Left ventricle myocardium inferior (tissue), 1 donor: ENCODE measurements around the gene NTF3. TPM values are rescaled to one million over a fixed set of nuclear protein-coding genes. Genes with fewer than 3 reads are reported as not detected.

Experiments
- DNase-seq: peaks from one replicate; pipeline ENCODE4 v3.0.0-alpha.2; 2020
- H3K27ac ChIP-seq: fragments of 200-600 bp; replicated peaks from 2 replicates; pipeline ENCODE4 v1.8.0; 2021
- H3K27me3 ChIP-seq: fragments of 200-600 bp; 2 replicates; pipeline ENCODE4 v1.8.0; 2021; ENCODE audit warnings: low read depth
- H3K36me3 ChIP-seq: fragments of 200-600 bp; 2 replicates; pipeline ENCODE4 v1.8.0; 2021
- H3K4me1 ChIP-seq: fragments of 200-600 bp; 2 replicates; pipeline ENCODE4 v1.8.0; 2021
- H3K4me3 ChIP-seq: fragments of 200-600 bp; 2 replicates; pipeline ENCODE4 v1.8.0; 2021; ENCODE audit warnings: mild to moderate bottlenecking, moderate library complexity
- H3K9me3 ChIP-seq: fragments of 200-600 bp; replicated peaks from 2 replicates; pipeline ENCODE4 v1.8.0; 2021
- CTCF ChIP-seq: fragments of 200-600 bp; IDR thresholded peaks from 2 replicates; pipeline ENCODE4 v1.8.0; 2021; ENCODE audit warnings: antibody characterized with exemption, mild to moderate bottlenecking, borderline replicate concordance
- intact Hi-C: fragments of 100-400 bp; cut with micrococcal nuclease; formaldehyde crosslinking; loops from one replicate; pipeline ENCODE4 v1.11.0; 2022
- total RNA-seq: library from RNA; stranded (reverse); fragmentation: NEBNext Ultra II Directional; extraction: Animal tissue kit (Norgen Biotek cat#: 25700); gene quantifications from one replicate; pipeline ENCODE4 v1.2.1, GENCODE V29; 2021
- donor health status: DM: no; HTN: yes; CAD: no; lungs with severe emphysema.

NTF3 gene
- total RNA-seq, 1 donor from 2014 or later: 0.99 TPM

- TF ChIP-seq CTCF: no peak
- Histone ChIP-seq H3K27me3 (peaks cover 10% of the 10 kb centered on the region), H3K27ac (peak overlapping the region; percentile 4), H3K9me3 (no peaks in the 10 kb centered on the region), H3K36me3 (peaks cover 9% of the 10 kb centered on the region), H3K4me1 (peaks cover 28% of the 10 kb centered on the region), H3K4me3 (no peak overlapping the region)
- intact Hi-C loops: no loop called here
- no peak for DNase-seq
Observed at GRCh38 chr12:5489760-5490406, 58.0 kb downstream of the NTF3 start.

- DNase-seq: no peak
- H3K9me3 ChIP-seq: no peaks in the 10 kb centered on the region
- H3K27ac ChIP-seq: no peak overlapping the region
- H3K27me3 ChIP-seq: peaks cover 10% of the 10 kb centered on the region
- H3K36me3 ChIP-seq: peaks cover 9% of the 10 kb centered on the region
- intact Hi-C loops: no loop called here
- no peak overlapping the region for H3K4me3 ChIP-seq
- peak; percentile 22 for TF ChIP-seq CTCF
- H3K4me1 ChIP-seq: peaks cover 28% of the 10 kb centered on the region
Observed at GRCh38 chr12:5492562-5492961, 60.7 kb downstream of the NTF3 start.

GRCh38 chr12:5493018-5493417 lies 61.1 kb downstream of the NTF3 start:
- H3K27me3 ChIP-seq: peaks cover 10% of the 10 kb centered on the region
- H3K36me3 ChIP-seq: peaks cover 9% of the 10 kb centered on the region
- H3K27ac ChIP-seq: no peak overlapping the region
- no peak for DNase-seq
- no peak overlapping the region for H3K4me3 ChIP-seq
- H3K4me1 ChIP-seq: peaks cover 24% of the 10 kb centered on the region
- no peaks in the 10 kb centered on the region for H3K9me3 ChIP-seq
- intact Hi-C loops: no loop called here
- TF ChIP-seq CTCF: no peak

- Histone ChIP-seq H3K4me3 (no peak overlapping the region), H3K9me3 (no peaks in the 10 kb centered on the region), H3K36me3 (peaks cover 9% of the 10 kb centered on the region), H3K4me1 (peaks cover 14% of the 10 kb centered on the region), H3K27me3 (peaks cover 10% of the 10 kb centered on the region), H3K27ac (no peak overlapping the region)
- no peak for DNase-seq
- intact Hi-C loops: no loop called here
- TF ChIP-seq CTCF: no peak
Observed at GRCh38 chr12:5494343-5494742, 62.4 kb downstream of the NTF3 start.

GRCh38 chr12:5497329-5498053 lies 65.6 kb downstream of the NTF3 start:
- intact Hi-C loops: no loop called here
- H3K4me3 ChIP-seq: no peak overlapping the region
- no peak for TF ChIP-seq CTCF
- H3K27ac ChIP-seq: no peak overlapping the region
- H3K27me3 ChIP-seq: peaks cover 15% of the 10 kb centered on the region
- DNase-seq: no peak
- H3K9me3 ChIP-seq: no peaks in the 10 kb centered on the region
- H3K36me3 ChIP-seq: peaks cover 9% of the 10 kb centered on the region
- H3K4me1 ChIP-seq: peaks cover 1% of the 10 kb centered on the region
